Measurements from ENCODE around the gene YY1.
"Not testable (repeated sequence)": the region's sequence is repeated elsewhere in the genome, so short reads cannot be mapped to it uniquely, and the experiment has no call there.

Gene YY1

GRCh38 chr14:100294213-100294962 is 55.4 kb downstream of the YY1 start:
- DNase-seq (ENCODE audit: insufficient read length, low spot score) (no peak), FAIRE-seq (no peak)

- DNase-seq (ENCODE audit: insufficient read length, low spot score), result no peak
- no peak for FAIRE-seq
Measured at GRCh38 chr14:100294963-100295330, 56.0 kb downstream of the YY1 start.

- no peak for FAIRE-seq
- DNase-seq (ENCODE audit: insufficient read length, low spot score), result no peak
Measured at GRCh38 chr14:100295376-100296105, 56.6 kb downstream of the YY1 start.

- DNase-seq (ENCODE audit: insufficient read length, low spot score) (no peak), FAIRE-seq (no peak)
Measured at GRCh38 chr14:100296106-100296651, 57.2 kb downstream of the YY1 start.

- not testable (repeated sequence) for DNase-seq (ENCODE audit: insufficient read length, low spot score); FAIRE-seq
Measured at GRCh38 chr14:100296729-100297128, 57.8 kb downstream of the YY1 start.

GRCh38 chr14:100297320-100298300 is 58.7 kb downstream of the YY1 start:
- FAIRE-seq (no peak), DNase-seq (ENCODE audit: insufficient read length, low spot score) (no peak)

GRCh38 chr14:100298551-100299237 is 59.8 kb downstream of the YY1 start:
- no peak for DNase-seq (ENCODE audit: insufficient read length, low spot score)
- FAIRE-seq, result no peak

- no peak for FAIRE-seq
- DNase-seq (ENCODE audit: insufficient read length, low spot score), result no peak
Measured at GRCh38 chr14:100299238-100299560, 60.3 kb downstream of the YY1 start.

- FAIRE-seq (no peak), DNase-seq (ENCODE audit: insufficient read length, low spot score) (no peak)
Measured at GRCh38 chr14:100302616-100303015, 63.7 kb downstream of the YY1 start.

- peak; percentile 55 for DNase-seq (ENCODE audit: insufficient read length, low spot score)
- no peak for FAIRE-seq
Measured at GRCh38 chr14:100303179-100303578, 64.2 kb downstream of the YY1 start.

- FAIRE-seq, result no peak
- DNase-seq (ENCODE audit: insufficient read length, low spot score), result no peak
Measured at GRCh38 chr14:100303925-100304324, 65.0 kb downstream of the YY1 start.

GRCh38 chr14:100304825-100305323 is 65.9 kb downstream of the YY1 start:
- peak; percentile 57 for FAIRE-seq
- DNase-seq (ENCODE audit: insufficient read length, low spot score), result peak; percentile 40

GRCh38 chr14:100305324-100306100 is 66.6 kb downstream of the YY1 start:
- DNase-seq (ENCODE audit: insufficient read length, low spot score) (peak; percentile 17), FAIRE-seq (no peak)

- DNase-seq (ENCODE audit: insufficient read length, low spot score) (peak; percentile 91), FAIRE-seq (peak; percentile 99)
Measured at GRCh38 chr14:100306101-100306997, 67.4 kb downstream of the YY1 start, which contains the start of gene SLC25A29. TSS of gene SLC25A29 (minus strand) at chr14:100306444. CDS start at chr14:100306232, 212 bp downstream.

GRCh38 chr14:100306998-100307765 is 68.2 kb downstream of the YY1 start:
- DNase-seq (ENCODE audit: insufficient read length, low spot score) (no peak), FAIRE-seq (no peak)

GRCh38 chr14:100307766-100308426 is 69.0 kb downstream of the YY1 start:
- FAIRE-seq (no peak), DNase-seq (ENCODE audit: insufficient read length, low spot score) (no peak)

- FAIRE-seq; DNase-seq (ENCODE audit: insufficient read length, low spot score): not testable (repeated sequence)
Measured at GRCh38 chr14:100308427-100308792, 69.5 kb downstream of the YY1 start.

Measured in HTR-8/SVneo (cell line).